ENCODE results near the gene CCL21.

GRCh38 chr9:34714007-34714406 is 4.1 kb upstream of the CCL21 start:
- TF ChIP-seq CTCF (IDR thresholded peaks at IDR 0.05; ENCODE audit: poor library complexity) (no peak), EZH2 (IDR thresholded peaks at IDR 0.05; ENCODE audit: borderline replicate concordance) (no peak)

All from hepatocyte (in vitro differentiated cells).